ENCODE results near the gene MTMR3.

- TF ChIP-seq CTCF (IDR thresholded peaks at IDR 0.05): no peak
- no peak for TF ChIP-seq POLR2A (IDR thresholded peaks at IDR 0.05)
Observed at GRCh38 chr22:29914991-29915533, 32.1 kb downstream of the MTMR3 start.
